ENCODE data around the gene PRDM10. TPM values are rescaled to one million over a fixed set of nuclear protein-coding genes. Genes with fewer than 3 reads are reported as not detected.
"Not testable (repeated sequence)": the region's sequence is repeated elsewhere in the genome, so short reads cannot be mapped to it uniquely, and the experiment has no call there.

Gene PRDM10
- total RNA-seq, 1 experiment from 2014 or later = 18.1 TPM

DNA sequence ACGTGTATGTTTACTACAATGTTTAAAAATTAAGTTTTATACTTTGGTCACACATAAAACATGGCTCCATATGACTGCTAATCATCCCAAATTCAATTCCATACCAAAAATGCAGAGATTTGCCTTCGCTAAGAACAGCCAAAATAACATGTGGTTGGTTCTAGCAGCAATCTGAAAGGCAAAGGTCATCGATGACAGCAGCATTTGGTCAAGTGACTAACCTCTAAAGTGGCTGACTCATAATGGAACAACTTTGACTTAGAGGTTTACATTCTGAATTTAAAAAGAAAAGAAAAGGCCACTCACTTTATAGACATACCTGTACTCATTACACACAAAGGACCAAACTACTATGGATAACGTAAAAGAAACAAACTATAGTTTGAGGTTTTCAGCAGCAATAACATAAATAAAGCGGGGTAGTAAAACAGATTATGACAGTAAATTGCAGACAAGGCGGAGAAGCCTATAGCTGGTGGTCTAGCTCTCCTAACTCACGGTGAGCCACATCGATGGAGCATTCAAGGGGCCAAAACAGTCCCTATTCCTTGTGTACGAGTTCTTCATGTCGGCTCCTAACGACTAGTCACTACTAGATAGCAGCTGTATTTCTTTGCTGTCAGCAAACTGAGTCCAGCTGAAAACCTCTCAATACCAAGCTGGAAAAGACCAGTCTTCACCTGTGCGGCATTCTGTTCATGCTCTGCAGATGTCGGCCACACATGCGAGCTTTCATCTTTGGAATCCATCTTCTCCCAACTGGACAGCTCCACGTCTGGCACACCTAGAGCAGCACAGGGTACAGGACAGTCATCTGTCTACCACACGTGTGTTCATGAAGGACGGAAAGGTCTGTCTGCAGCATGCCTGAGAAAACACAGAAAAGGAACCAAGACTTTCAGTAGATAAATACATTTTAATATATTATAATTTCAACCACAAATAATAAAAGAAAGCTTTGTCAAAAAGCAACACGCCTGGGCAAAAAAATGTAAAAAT, 42.1 kb downstream of the PRDM10 start:
- Histone ChIP-seq H3K27ac (ENCODE audit: low read depth, low read length, poor library complexity, severe bottlenecking) (no peak overlapping the region), H3K4me1 (ENCODE audit: insufficient read depth, low read length, poor library complexity, severe bottlenecking) (no peaks in the 10 kb centered on the region), H3K36me3 (ENCODE audit: insufficient read depth, low read length, poor library complexity, severe bottlenecking) (no peaks in the 10 kb centered on the region), H3K4me3 (ENCODE audit: low read depth, low read length, poor library complexity, severe bottlenecking) (no peak overlapping the region), H3K27me3 (replicated peaks; ENCODE audit: insufficient read depth, low read depth, low read length, poor library complexity) (no peaks in the 10 kb centered on the region), H3K9me3 (ENCODE audit: low read depth, low read length, poor library complexity, severe bottlenecking) (no peaks in the 10 kb centered on the region)
- TF ChIP-seq EZH2 (IDR thresholded peaks at IDR 0.05; ENCODE audit: borderline replicate concordance, low read depth, low read length, poor library complexity, severe bottlenecking) = no peak
- TF ChIP-seq, protein P1, sequence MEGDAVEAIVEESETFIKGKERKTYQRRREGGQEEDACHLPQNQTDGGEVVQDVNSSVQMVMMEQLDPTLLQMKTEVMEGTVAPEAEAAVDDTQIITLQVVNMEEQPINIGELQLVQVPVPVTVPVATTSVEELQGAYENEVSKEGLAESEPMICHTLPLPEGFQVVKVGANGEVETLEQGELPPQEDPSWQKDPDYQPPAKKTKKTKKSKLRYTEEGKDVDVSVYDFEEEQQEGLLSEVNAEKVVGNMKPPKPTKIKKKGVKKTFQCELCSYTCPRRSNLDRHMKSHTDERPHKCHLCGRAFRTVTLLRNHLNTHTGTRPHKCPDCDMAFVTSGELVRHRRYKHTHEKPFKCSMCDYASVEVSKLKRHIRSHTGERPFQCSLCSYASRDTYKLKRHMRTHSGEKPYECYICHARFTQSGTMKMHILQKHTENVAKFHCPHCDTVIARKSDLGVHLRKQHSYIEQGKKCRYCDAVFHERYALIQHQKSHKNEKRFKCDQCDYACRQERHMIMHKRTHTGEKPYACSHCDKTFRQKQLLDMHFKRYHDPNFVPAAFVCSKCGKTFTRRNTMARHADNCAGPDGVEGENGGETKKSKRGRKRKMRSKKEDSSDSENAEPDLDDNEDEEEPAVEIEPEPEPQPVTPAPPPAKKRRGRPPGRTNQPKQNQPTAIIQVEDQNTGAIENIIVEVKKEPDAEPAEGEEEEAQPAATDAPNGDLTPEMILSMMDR (conservative IDR thresholded peaks at IDR 0.05; ENCODE audit: low read depth, low read length) = no peak
- BruUV-seq (replicated peaks) = no TSS peak
- ChIA-PET CTCF (no interaction called here), POLR2A (ENCODE audit: low non-redundant PET) (no interaction called here)
- intact Hi-C loops (cut with micrococcal nuclease; ENCODE audit: unreplicated experiment) = no loop called here
- DNase-seq (ENCODE audit: low spot score) = no peak

- H3K4me1 ChIP-seq (ENCODE audit: insufficient read depth, low read length, poor library complexity, severe bottlenecking) = no peaks in the 10 kb centered on the region
- no peaks in the 10 kb centered on the region for H3K36me3 ChIP-seq (ENCODE audit: insufficient read depth, low read length, poor library complexity, severe bottlenecking)
- H3K27me3 ChIP-seq (replicated peaks; ENCODE audit: insufficient read depth, low read depth, low read length, poor library complexity) = no peaks in the 10 kb centered on the region
- intact Hi-C loops (cut with micrococcal nuclease; ENCODE audit: unreplicated experiment) = no loop called here
- H3K9me3 ChIP-seq (ENCODE audit: low read depth, low read length, poor library complexity, severe bottlenecking) = no peaks in the 10 kb centered on the region
- H3K4me3 ChIP-seq (ENCODE audit: low read depth, low read length, poor library complexity, severe bottlenecking) = no peak overlapping the region
- H3K27ac ChIP-seq (ENCODE audit: low read depth, low read length, poor library complexity, severe bottlenecking) = no peak overlapping the region
- DNase-seq (ENCODE audit: low spot score) = no peak
- CTCF ChIA-PET = no interaction called here
- BruUV-seq (replicated peaks) = no TSS peak
- no peak for TF ChIP-seq EZH2 (IDR thresholded peaks at IDR 0.05; ENCODE audit: borderline replicate concordance, low read depth, low read length, poor library complexity, severe bottlenecking)
- TF ChIP-seq, protein P1 (conservative IDR thresholded peaks at IDR 0.05; ENCODE audit: low read depth, low read length) = no peak
- POLR2A ChIA-PET (ENCODE audit: low non-redundant PET) = no interaction called here
Observed at GRCh38 chr11:129959687-129960086, 42.9 kb downstream of the PRDM10 start.

DNA sequence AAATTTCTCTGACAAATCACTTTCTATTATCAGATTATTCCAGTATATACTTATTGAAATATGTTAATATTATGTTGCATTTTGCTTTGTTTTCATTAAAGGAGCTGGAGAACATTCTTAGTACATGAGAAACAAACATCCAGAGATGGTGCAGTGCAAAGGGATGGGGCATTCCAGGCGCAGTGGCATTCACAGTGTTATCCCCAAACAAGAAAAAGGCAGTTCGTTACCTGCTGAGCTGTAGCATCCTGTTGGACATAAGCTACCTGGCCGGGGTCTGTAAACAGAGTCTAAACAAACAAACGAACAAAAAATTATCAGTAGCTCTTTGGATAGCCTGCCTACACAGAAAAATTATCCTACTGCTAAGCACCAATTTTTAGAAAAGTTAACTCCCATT, 47.4 kb downstream of the PRDM10 start:
- Histone ChIP-seq H3K4me3 (ENCODE audit: low read depth, low read length, poor library complexity, severe bottlenecking) (no peak overlapping the region), H3K27ac (ENCODE audit: low read depth, low read length, poor library complexity, severe bottlenecking) (no peak overlapping the region), H3K27me3 (replicated peaks; ENCODE audit: insufficient read depth, low read depth, low read length, poor library complexity) (no peaks in the 10 kb centered on the region), H3K36me3 (ENCODE audit: insufficient read depth, low read length, poor library complexity, severe bottlenecking) (no peaks in the 10 kb centered on the region), H3K4me1 (ENCODE audit: insufficient read depth, low read length, poor library complexity, severe bottlenecking) (no peaks in the 10 kb centered on the region), H3K9me3 (ENCODE audit: low read depth, low read length, poor library complexity, severe bottlenecking) (no peaks in the 10 kb centered on the region)
- BruUV-seq (replicated peaks) = no TSS peak
- ChIA-PET POLR2A (ENCODE audit: low non-redundant PET) (no interaction called here), CTCF (no interaction called here)
- TF ChIP-seq, protein P1 (conservative IDR thresholded peaks at IDR 0.05; ENCODE audit: low read depth, low read length) = no peak
- no peak for TF ChIP-seq EZH2 (IDR thresholded peaks at IDR 0.05; ENCODE audit: borderline replicate concordance, low read depth, low read length, poor library complexity, severe bottlenecking)
- intact Hi-C loops (cut with micrococcal nuclease; ENCODE audit: unreplicated experiment) = no loop called here
- DNase-seq (ENCODE audit: low spot score) = no peak

- POLR2A ChIA-PET (ENCODE audit: low non-redundant PET); BruUV-seq (replicated peaks); intact Hi-C loops (cut with micrococcal nuclease; ENCODE audit: unreplicated experiment): not testable (repeated sequence)
Observed at GRCh38 chr11:129954703-129955102, 47.9 kb downstream of the PRDM10 start.

More at GRCh38 chr11:129954703-129955102, 47.9 kb downstream of the PRDM10 start:
- H3K4me1 ChIP-seq (ENCODE audit: insufficient read depth, low read length, poor library complexity, severe bottlenecking); H3K27ac ChIP-seq (ENCODE audit: low read depth, low read length, poor library complexity, severe bottlenecking); H3K9me3 ChIP-seq (ENCODE audit: low read depth, low read length, poor library complexity, severe bottlenecking); H3K27me3 ChIP-seq (replicated peaks; ENCODE audit: insufficient read depth, low read depth, low read length, poor library complexity); CTCF ChIA-PET; DNase-seq (ENCODE audit: low spot score); H3K36me3 ChIP-seq (ENCODE audit: insufficient read depth, low read length, poor library complexity, severe bottlenecking); H3K4me3 ChIP-seq (ENCODE audit: low read depth, low read length, poor library complexity, severe bottlenecking): not testable (repeated sequence)

All from A673 (cell line).